ENCODE data around the gene SASH1.

The SASH1 gene

DNA sequence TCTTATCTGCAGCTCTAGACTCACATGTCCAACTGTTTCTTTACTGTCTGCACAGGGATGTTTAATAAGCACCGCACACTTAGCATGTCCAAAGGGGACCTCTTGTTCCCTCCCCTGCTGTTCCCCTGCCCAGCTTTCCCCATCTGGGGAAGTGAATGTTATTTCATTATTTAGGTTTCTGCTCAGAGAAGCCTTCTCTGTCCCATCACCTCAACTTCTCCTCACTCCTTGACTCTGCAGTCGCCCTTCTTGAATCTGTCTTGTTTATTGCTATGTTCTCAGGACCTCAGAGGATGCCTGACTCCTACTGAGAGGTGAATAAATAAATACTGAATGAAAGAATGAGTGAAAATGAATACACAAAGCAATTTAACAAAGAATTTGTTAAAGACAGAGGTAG, 121.0 kb downstream of the SASH1 start:
- DNase-seq: no peak

DNA sequence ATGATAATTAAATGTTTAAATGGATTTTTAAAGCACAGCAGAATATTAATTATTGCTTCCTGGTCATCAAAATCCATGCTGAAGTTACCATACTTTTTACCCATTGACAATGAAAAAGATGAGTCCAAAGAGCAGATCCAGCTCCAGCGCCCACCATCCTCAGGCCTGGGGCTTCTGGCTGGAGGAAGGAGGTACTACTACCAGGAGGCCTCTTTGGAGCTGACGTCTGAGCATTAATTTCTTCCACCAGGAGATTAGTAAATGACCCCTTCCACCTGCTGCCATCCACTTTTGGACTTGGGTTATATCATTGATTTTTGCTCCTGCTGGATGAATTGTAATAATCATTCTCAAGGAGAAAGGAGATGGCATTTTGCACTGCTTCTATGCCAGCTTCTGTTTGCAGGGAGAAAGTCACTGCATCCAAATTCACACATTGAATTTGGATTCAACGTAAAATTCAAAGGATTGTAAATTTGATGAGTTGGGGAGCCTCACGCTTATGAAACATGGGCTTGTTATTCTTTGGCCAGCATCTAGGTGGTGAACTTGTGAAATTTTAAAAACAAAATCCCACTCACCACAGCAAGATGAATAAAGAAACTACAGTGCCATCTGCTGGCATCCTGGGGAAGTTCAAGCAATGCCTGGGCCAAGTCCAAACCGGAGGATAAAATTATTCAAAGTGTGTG, 121.8 kb downstream of the SASH1 start:
- peak; percentile 73 for DNase-seq

DNA sequence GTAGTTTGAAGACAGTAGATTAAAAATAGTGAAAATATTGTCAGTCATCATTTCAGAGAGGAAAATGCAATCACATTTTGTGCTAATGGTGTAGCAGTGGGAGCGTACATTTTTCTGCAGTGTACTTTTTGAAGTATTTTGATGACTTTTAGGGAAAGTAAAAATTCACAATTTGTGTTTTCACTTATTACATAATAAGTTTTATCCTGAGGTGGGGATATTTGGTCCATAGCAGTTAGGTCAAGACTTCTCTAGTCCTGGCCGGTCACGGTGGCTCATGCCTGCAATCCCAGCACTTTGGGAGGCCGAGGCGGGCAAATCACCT, 122.3 kb downstream of the SASH1 start:
- no peak for DNase-seq

GRCh38 chr6:148465670-148466069, 123.0 kb downstream of the SASH1 start:
- DNase-seq: no peak

DNA sequence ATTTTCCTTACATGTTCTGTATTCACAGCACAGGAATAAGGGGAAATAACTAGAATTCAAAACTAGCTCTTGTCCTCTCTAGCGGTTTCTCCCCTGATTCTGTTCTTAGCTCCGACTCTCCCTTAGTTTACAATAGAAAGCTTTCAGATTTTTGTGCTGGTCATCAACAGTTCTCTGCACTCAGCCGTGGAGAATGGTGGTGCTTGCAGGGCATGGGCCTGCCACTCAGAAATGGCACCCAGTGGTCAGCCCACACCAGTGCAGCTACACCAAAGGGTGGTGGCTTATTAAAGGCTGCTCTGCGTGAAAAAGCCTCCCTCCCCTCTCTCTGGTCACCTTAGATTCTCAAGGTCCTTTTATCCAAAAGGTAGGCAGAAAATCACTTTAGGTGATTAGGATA, 123.5 kb downstream of the SASH1 start:
- no peak for DNase-seq

- no peak for DNase-seq
These were observed 125.3 kb downstream of the SASH1 start for GRCh38 chr6:148467926-148468325.

GRCh38 chr6:148470156-148470555, 127.5 kb downstream of the SASH1 start:
- no peak for DNase-seq

- DNase-seq: no peak
These were observed 128.2 kb downstream of the SASH1 start for GRCh38 chr6:148470606-148471465.

- DNase-seq: no peak
These were observed 129.1 kb downstream of the SASH1 start for GRCh38 chr6:148471624-148472159.

- DNase-seq: no peak
These were observed 129.8 kb downstream of the SASH1 start for GRCh38 chr6:148472171-148473105.

GRCh38 chr6:148479497-148479896, 136.9 kb downstream of the SASH1 start:
- no peak for DNase-seq

DNA sequence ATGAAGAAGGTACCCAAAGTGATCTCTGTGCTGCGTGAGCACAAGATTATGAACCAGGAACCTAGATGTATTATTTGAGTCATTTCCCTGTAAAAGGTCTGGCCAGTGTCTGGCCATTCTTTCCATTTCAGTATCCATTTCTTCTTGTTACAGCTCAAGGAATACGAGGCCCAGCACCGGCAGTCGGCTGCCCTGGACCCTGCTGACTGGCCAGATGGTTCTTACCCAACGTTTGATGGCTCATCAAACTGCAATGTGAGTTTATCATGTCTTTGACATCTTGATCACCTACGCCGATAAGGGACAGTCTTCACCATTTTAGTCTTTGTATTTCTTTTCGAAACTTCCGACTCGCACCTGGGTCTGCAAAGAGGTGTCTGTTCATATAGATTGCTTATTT, 144.8 kb downstream of the SASH1 start:
- DNase-seq: no peak

- DNase-seq: peak; percentile 52
These were observed 149.1 kb downstream of the SASH1 start for GRCh38 chr6:148491638-148492251.

- DNase-seq: no peak
These were observed 150.1 kb downstream of the SASH1 start for GRCh38 chr6:148492654-148493290.

DNA sequence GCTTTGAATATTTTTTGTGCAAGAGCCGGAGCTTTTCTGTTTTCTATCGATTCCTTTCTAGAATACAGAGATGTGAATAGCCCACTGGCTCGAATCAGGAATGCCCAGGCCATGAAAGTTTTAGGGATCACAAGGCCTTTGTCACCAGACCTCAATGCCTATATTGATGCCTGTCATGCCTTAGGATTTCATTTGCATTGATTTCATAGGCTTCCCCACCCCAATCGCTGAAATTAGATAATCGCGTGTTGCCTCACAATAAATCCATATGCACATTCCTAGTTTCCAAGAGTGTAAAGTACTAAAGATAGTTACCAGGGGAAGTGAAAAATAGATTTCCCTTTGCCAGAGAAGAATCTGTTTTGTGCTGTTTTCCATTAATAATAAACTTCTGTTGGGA, 150.8 kb downstream of the SASH1 start:
- no peak for DNase-seq

GRCh38 chr6:148494226-148494625, 151.6 kb downstream of the SASH1 start:
- DNase-seq: no peak

GRCh38 chr6:148495029-148495428, 152.4 kb downstream of the SASH1 start:
- no peak for DNase-seq

DNA sequence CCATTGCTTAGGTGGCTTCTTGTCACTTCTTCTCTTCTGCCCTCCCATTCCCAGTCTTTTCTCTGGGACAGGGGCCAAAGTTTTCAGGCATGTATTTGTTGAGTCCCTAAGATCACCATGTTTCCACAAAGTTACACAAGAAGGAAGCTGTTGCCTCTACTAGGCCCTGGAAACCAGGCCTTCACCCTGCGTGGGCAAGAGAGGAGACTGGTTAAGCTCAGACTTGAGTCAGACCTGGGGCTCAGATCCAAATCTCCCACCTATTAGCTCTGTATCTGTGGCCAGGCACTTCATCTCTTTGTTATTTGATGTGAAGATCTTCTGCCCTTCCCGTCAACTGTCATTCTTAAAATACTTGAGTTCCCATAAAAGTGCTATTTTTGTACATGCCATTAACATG, 154.6 kb downstream of the SASH1 start:
- peak; percentile 92 for DNase-seq

DNA sequence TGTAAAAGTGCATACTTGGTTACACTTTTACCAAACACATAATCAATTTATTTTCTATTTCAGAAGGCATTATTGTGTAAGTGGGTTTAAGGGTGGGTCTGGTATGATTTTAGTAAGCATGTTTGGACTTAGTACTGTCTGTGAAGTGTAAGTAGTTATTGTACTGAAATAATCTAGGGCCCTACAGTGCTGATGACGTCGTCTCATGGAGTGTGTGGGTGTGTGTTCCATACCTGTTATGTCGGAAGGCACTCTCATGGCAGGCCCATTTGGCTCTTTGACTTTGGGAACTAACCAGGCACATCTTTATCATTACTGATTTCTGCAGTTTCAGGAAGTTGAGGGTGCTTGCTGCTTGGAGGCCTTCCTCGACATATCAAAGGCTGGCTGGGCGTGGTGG, 155.1 kb downstream of the SASH1 start:
- DNase-seq: no peak

- DNase-seq: no peak
These were observed 157.8 kb downstream of the SASH1 start for GRCh38 chr6:148500402-148500801.

GRCh38 chr6:148501178-148501590, 158.5 kb downstream of the SASH1 start:
- peak; percentile 99 for DNase-seq

Measured in EL (cell line).